Posterior cingulate gyrus (tissue), 11 donors: ENCODE measurements around the gene ESR1.
"Not testable (repeated sequence)": the region's sequence is repeated elsewhere in the genome, so short reads cannot be mapped to it uniquely, and the experiment has no call there.

Experiments used
- DNase-seq, 10 donors: peaks; one replicate each; pipeline versions ENCODE4 v3.0.0 to v3.0.0-alpha.2; 2020 to 2021; ENCODE audit warnings: mixed read lengths in 3 of 10
- intact Hi-C: fragments of 100-400 bp; cut with DNase I; formaldehyde crosslinking; loops from one replicate; pipeline ENCODE4 v1.15.1; 2023

Gene ESR1

GRCh38 chr6:152118678-152119077, 311.2 kb downstream of the ESR1 start:
- DNase-seq: no peak
- intact Hi-C loops: no loop called here

- DNase-seq: no peak
- intact Hi-C loops: loop anchor here (10.0 kb wide), 2 partner anchors 425 to 675 kb away; no protein-coding TSS in a partner anchor
Observed at GRCh38 chr6:152119831-152120230, 312.3 kb downstream of the ESR1 start.

- intact Hi-C loops: loop anchor here (10.0 kb wide), 2 partner anchors 427 to 677 kb away; no protein-coding TSS in a partner anchor
- no peak for DNase-seq
Observed at GRCh38 chr6:152121910-152122309, 314.4 kb downstream of the ESR1 start.

- no peak for DNase-seq
- intact Hi-C loops: loop anchor here (10.0 kb wide), 2 partner anchors 428 to 678 kb away; no protein-coding TSS in a partner anchor
Observed at GRCh38 chr6:152122434-152122833, 315.0 kb downstream of the ESR1 start.

GRCh38 chr6:152123076-152123475, 315.6 kb downstream of the ESR1 start:
- DNase-seq: no peak
- intact Hi-C loops: loop anchor here (10.0 kb wide), 2 partner anchors 428 to 678 kb away; no protein-coding TSS in a partner anchor

- intact Hi-C loops: loop anchor here (1.0 to 10.0 kb wide), 3 partner anchors 359 to 680 kb away; no protein-coding TSS in a partner anchor
- no peak for DNase-seq
Observed at GRCh38 chr6:152124429-152125074, 317.1 kb downstream of the ESR1 start.

- no peak for DNase-seq
- intact Hi-C loops: loop anchor here (10.0 kb wide), 2 partner anchors 433 to 683 kb away; no protein-coding TSS in a partner anchor
Observed at GRCh38 chr6:152127432-152128165, 320.1 kb downstream of the ESR1 start.

- intact Hi-C loops: loop anchor here (10.0 kb wide), 2 partner anchors 435 to 685 kb away; no protein-coding TSS in a partner anchor
- peak in 1 of 10 donors; percentile 81 for DNase-seq
Observed at GRCh38 chr6:152129691-152130151, 322.2 kb downstream of the ESR1 start.

- intact Hi-C loops: no loop called here
Observed at GRCh38 chr6:152130441-152130840, 323.0 kb downstream of the ESR1 start.

GRCh38 chr6:152135755-152136448, 328.4 kb downstream of the ESR1 start:
- no peak for DNase-seq
- intact Hi-C loops: no loop called here

More at GRCh38 chr6:152130441-152130840, 323.0 kb downstream of the ESR1 start:
- DNase-seq: no peak

- no peak for DNase-seq
- intact Hi-C loops: no loop called here
Observed at GRCh38 chr6:152136449-152136825, 329.0 kb downstream of the ESR1 start.

- intact Hi-C loops, DNase-seq: not testable (repeated sequence)
Observed at GRCh38 chr6:152138344-152138743, 330.9 kb downstream of the ESR1 start.

GRCh38 chr6:152142105-152142504, 334.6 kb downstream of the ESR1 start:
- no peak for DNase-seq
- intact Hi-C loops: no loop called here

GRCh38 chr6:152143359-152143758, 335.9 kb downstream of the ESR1 start:
- DNase-seq: no peak
- intact Hi-C loops: no loop called here

GRCh38 chr6:152146385-152146784, 338.9 kb downstream of the ESR1 start:
- intact Hi-C loops: no loop called here

GRCh38 chr6:152147269-152147668, 339.8 kb downstream of the ESR1 start:
- intact Hi-C loops: no loop called here
- no peak for DNase-seq

More at GRCh38 chr6:152146385-152146784, 338.9 kb downstream of the ESR1 start:
- no peak for DNase-seq

- no peak for DNase-seq
- intact Hi-C loops: no loop called here
Observed at GRCh38 chr6:152148412-152148811, 340.9 kb downstream of the ESR1 start.

GRCh38 chr6:152150196-152150595, 342.7 kb downstream of the ESR1 start:
- intact Hi-C loops: no loop called here
- no peak for DNase-seq

- DNase-seq: no peak
- intact Hi-C loops: no loop called here
Observed at GRCh38 chr6:152151920-152152319, 344.4 kb downstream of the ESR1 start.

GRCh38 chr6:152154559-152155356, 347.3 kb downstream of the ESR1 start:
- DNase-seq: no peak
- intact Hi-C loops: no loop called here
